IMR-90 (cell line): ENCODE measurements around the gene CWF19L2.
"Not testable (repeated sequence)": the region's sequence is repeated elsewhere in the genome, so short reads cannot be mapped to it uniquely, and the experiment has no call there.

Source experiments
- BHLHE40 ChIP-seq: fragments of 150-350 bp; IDR thresholded peaks from 2 replicates; pipeline ENCODE4 v1.6.1; 2016; ENCODE audit warnings: mild to moderate bottlenecking, low read depth, low read length
- CEBPB ChIP-seq: IDR thresholded peaks from 2 replicates; pipeline ENCODE4 v1.6.1; 2012; ENCODE audit warnings: low read depth, low read length, improper control_type of control experiment
- CHD1 ChIP-seq: IDR thresholded peaks from 2 replicates; pipeline ENCODE4 v1.6.1; 2012; ENCODE audit warnings: low read depth, low read length, improper control_type of control experiment
- FOS ChIP-seq: fragments of 150-350 bp; IDR thresholded peaks from 2 replicates; pipeline ENCODE4 v1.6.1; 2016; ENCODE audit warnings: low read depth, low read length
- MAFK ChIP-seq: IDR thresholded peaks from 2 replicates; pipeline ENCODE4 v1.6.1; 2012; ENCODE audit warnings: low read depth, low read length, improper control_type of control experiment
- MAZ ChIP-seq: IDR thresholded peaks from 2 replicates; pipeline ENCODE4 v1.6.1; 2012; ENCODE audit warnings: low read depth, mild to moderate bottlenecking, low read length, improper control_type of control experiment, moderate library complexity, borderline replicate concordance
- MXI1 ChIP-seq: IDR thresholded peaks from 2 replicates; pipeline ENCODE4 v1.6.1; 2012; ENCODE audit warnings: low read depth, mild to moderate bottlenecking, low read length, moderate library complexity, borderline replicate concordance
- NFE2L2 ChIP-seq: fragments of 150-350 bp; IDR thresholded peaks from 2 replicates; pipeline ENCODE4 v1.6.1; 2016; ENCODE audit warnings: low read depth, mild to moderate bottlenecking, low read length
- POLR2A ChIP-seq: IDR thresholded peaks from 2 replicates; pipeline ENCODE4 v1.6.1; 2012; ENCODE audit warnings: mild to moderate bottlenecking, low read depth, low read length
- RAD21 ChIP-seq: IDR thresholded peaks from 2 replicates; pipeline ENCODE4 v1.6.1; 2012; ENCODE audit warnings: low read length, improper control_type of control experiment
- SMC3 ChIP-seq: fragments of 150-350 bp; IDR thresholded peaks from 2 replicates; pipeline ENCODE4 v1.6.1; 2016; ENCODE audit warnings: low read depth, mild to moderate bottlenecking, antibody characterized with exemption, low read length, moderate library complexity
- TF ChIP-seq, protein P1 (sequence below): conservative IDR thresholded peaks from 2 replicates; pipeline ENCODE4 v1.5.1; 2012; ENCODE audit warnings: mild to moderate bottlenecking, low read depth, low read length, improper control_type of control experiment
- TF ChIP-seq, protein P2 (sequence below): fragments of 150-350 bp; IDR thresholded peaks from 2 replicates; pipeline ENCODE4 v1.6.1; 2016; ENCODE audit warnings: low read depth, mild to moderate bottlenecking, low read length, moderate library complexity, borderline replicate concordance

DNA sequence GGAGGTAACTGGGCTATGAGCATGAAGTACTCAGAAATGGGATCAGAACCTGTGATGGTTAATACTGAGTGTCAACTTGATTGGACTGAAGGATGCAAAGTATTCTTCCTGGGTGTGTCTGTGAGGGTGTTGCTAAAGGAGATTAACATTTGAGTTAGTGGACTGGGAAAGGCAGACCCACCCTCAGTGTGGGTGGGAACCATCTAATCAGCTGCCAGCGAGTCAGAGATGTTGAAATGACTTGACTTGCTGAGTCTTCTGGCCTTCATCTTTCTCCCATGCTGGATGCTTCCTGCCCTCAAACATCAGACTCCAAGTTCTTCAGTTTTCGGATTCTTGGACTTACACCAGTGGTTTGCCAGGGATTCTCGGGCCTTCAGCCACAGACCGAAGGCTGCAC is 66.9 kb downstream of the CWF19L2 start:
- TF ChIP-seq SMC3, FOS, CHD1, POLR2A, MXI1, RAD21, MAZ, MAFK, CEBPB, BHLHE40, NFE2L2: not testable (repeated sequence)
- TF ChIP-seq, protein P1, sequence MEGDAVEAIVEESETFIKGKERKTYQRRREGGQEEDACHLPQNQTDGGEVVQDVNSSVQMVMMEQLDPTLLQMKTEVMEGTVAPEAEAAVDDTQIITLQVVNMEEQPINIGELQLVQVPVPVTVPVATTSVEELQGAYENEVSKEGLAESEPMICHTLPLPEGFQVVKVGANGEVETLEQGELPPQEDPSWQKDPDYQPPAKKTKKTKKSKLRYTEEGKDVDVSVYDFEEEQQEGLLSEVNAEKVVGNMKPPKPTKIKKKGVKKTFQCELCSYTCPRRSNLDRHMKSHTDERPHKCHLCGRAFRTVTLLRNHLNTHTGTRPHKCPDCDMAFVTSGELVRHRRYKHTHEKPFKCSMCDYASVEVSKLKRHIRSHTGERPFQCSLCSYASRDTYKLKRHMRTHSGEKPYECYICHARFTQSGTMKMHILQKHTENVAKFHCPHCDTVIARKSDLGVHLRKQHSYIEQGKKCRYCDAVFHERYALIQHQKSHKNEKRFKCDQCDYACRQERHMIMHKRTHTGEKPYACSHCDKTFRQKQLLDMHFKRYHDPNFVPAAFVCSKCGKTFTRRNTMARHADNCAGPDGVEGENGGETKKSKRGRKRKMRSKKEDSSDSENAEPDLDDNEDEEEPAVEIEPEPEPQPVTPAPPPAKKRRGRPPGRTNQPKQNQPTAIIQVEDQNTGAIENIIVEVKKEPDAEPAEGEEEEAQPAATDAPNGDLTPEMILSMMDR, result not testable (repeated sequence)
- TF ChIP-seq, protein P2, sequence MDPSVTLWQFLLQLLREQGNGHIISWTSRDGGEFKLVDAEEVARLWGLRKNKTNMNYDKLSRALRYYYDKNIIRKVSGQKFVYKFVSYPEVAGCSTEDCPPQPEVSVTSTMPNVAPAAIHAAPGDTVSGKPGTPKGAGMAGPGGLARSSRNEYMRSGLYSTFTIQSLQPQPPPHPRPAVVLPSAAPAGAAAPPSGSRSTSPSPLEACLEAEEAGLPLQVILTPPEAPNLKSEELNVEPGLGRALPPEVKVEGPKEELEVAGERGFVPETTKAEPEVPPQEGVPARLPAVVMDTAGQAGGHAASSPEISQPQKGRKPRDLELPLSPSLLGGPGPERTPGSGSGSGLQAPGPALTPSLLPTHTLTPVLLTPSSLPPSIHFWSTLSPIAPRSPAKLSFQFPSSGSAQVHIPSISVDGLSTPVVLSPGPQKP, result not testable (repeated sequence)
